HEK293 (cell line): Measurements from ENCODE around the gene NOPCHAP1.

Experiments
- FEZF1 ChIP-seq: fragments of 450-650 bp; formaldehyde crosslinking; IDR thresholded peaks from 2 replicates; pipeline ENCODE4 v1.5.1; 2016; ENCODE audit warnings: missing biosample characterization, missing genetic modification characterization
- HOXC10 ChIP-seq: sonication (generic); formaldehyde crosslinking; IDR thresholded peaks from 2 replicates; pipeline ENCODE4 v1.8.1; 2023; ENCODE audit warnings: mild to moderate bottlenecking, missing genetic modification reagents
- KLF7 ChIP-seq: fragments of 450-650 bp; formaldehyde crosslinking; IDR thresholded peaks from 2 replicates; pipeline ENCODE4 v1.5.1; 2016; ENCODE audit warnings: missing biosample characterization, missing genetic modification characterization, borderline replicate concordance
- YY1 ChIP-seq: fragments of 450-650 bp; formaldehyde crosslinking; IDR thresholded peaks from 2 replicates; pipeline ENCODE4 v1.5.1; 2018; ENCODE audit warnings: missing biosample characterization, missing genetic modification characterization
- ZBTB48 ChIP-seq: fragments of 450-650 bp; formaldehyde crosslinking; IDR thresholded peaks from 2 replicates; pipeline ENCODE4 v1.5.1; 2016; ENCODE audit warnings: missing biosample characterization, missing genetic modification characterization
- ZEB2 ChIP-seq: fragments of 450-650 bp; formaldehyde crosslinking; IDR thresholded peaks from 2 replicates; pipeline ENCODE4 v1.5.1; 2016; ENCODE audit warnings: missing biosample characterization, missing genetic modification characterization
- ZFP41 ChIP-seq: fragments of 450-650 bp; formaldehyde crosslinking; IDR thresholded peaks from 2 replicates; pipeline ENCODE4 v1.5.1; 2016; ENCODE audit warnings: missing biosample characterization, missing genetic modification characterization, borderline replicate concordance
- ZNF133 ChIP-seq: fragments of 450-650 bp; formaldehyde crosslinking; IDR thresholded peaks from 2 replicates; pipeline ENCODE4 v1.5.1; 2016; ENCODE audit warnings: missing biosample characterization, missing genetic modification characterization
- ZNF184 ChIP-seq: fragments of 450-650 bp; IDR thresholded peaks from 2 replicates; pipeline ENCODE4 v1.5.1; 2018; ENCODE audit warnings: missing biosample characterization, mild to moderate bottlenecking, missing genetic modification characterization
- ZNF354C ChIP-seq: fragments of 450-650 bp; formaldehyde crosslinking; IDR thresholded peaks from 2 replicates; pipeline ENCODE4 v1.5.1; 2016; ENCODE audit warnings: missing biosample characterization, missing genetic modification characterization, low read depth, borderline replicate concordance
- ZNF510 ChIP-seq: fragments of 450-650 bp; formaldehyde crosslinking; IDR thresholded peaks from 2 replicates; pipeline ENCODE4 v1.5.1; 2018; ENCODE audit warnings: mild to moderate bottlenecking, missing genetic modification characterization, missing biosample characterization; ENCODE audit not compliant: insufficient replicate concordance
- ZNF623 ChIP-seq: fragments of 450-650 bp; formaldehyde crosslinking; IDR thresholded peaks from 2 replicates; pipeline ENCODE4 v1.5.1; 2016; ENCODE audit warnings: missing biosample characterization, missing genetic modification characterization
- ZNF660 ChIP-seq: fragments of 450-650 bp; IDR thresholded peaks from 2 replicates; pipeline ENCODE4 v1.5.1; 2018; ENCODE audit warnings: missing biosample characterization, mild to moderate bottlenecking, missing genetic modification characterization
- ZNF791 ChIP-seq: fragments of 450-650 bp; formaldehyde crosslinking; IDR thresholded peaks from 2 replicates; pipeline ENCODE4 v1.5.1; 2016; ENCODE audit warnings: missing biosample characterization, missing genetic modification characterization
- ZNF792 ChIP-seq: fragments of 450-650 bp; formaldehyde crosslinking; IDR thresholded peaks from 2 replicates; pipeline ENCODE4 v1.5.1; 2016; ENCODE audit warnings: missing biosample characterization, missing genetic modification characterization
- TF ChIP-seq, protein P1 (sequence below): fragments of 450-650 bp; formaldehyde crosslinking; IDR thresholded peaks from 2 replicates; pipeline ENCODE4 v1.5.1; 2017; ENCODE audit warnings: missing biosample characterization, missing genetic modification characterization
- TF ChIP-seq, protein P2 (sequence below): fragments of 450-650 bp; formaldehyde crosslinking; IDR thresholded peaks from 2 replicates; pipeline ENCODE4 v1.5.1; 2016; ENCODE audit warnings: missing biosample characterization, missing genetic modification characterization, borderline replicate concordance
- TF ChIP-seq, protein P3 (sequence below): fragments of 450-650 bp; formaldehyde crosslinking; IDR thresholded peaks from 2 replicates; pipeline ENCODE4 v1.5.1; 2017; ENCODE audit warnings: missing biosample characterization, mild to moderate bottlenecking, missing genetic modification characterization, moderate library complexity
- TF ChIP-seq, protein P4 (sequence below): fragments of 450-650 bp; formaldehyde crosslinking; IDR thresholded peaks from 2 replicates; pipeline ENCODE4 v1.5.1; 2016; ENCODE audit warnings: missing biosample characterization, missing genetic modification characterization
- TF ChIP-seq, protein P5 (sequence below): fragments of 450-650 bp; formaldehyde crosslinking; IDR thresholded peaks from 2 replicates; pipeline ENCODE4 v1.5.1; 2016; ENCODE audit warnings: missing biosample characterization, missing genetic modification characterization
- TF ChIP-seq, protein P6 (sequence below): fragments of 450-650 bp; formaldehyde crosslinking; IDR thresholded peaks from 2 replicates; pipeline ENCODE4 v1.5.1; 2016; ENCODE audit warnings: missing biosample characterization, missing genetic modification characterization

Gene NOPCHAP1

DNA sequence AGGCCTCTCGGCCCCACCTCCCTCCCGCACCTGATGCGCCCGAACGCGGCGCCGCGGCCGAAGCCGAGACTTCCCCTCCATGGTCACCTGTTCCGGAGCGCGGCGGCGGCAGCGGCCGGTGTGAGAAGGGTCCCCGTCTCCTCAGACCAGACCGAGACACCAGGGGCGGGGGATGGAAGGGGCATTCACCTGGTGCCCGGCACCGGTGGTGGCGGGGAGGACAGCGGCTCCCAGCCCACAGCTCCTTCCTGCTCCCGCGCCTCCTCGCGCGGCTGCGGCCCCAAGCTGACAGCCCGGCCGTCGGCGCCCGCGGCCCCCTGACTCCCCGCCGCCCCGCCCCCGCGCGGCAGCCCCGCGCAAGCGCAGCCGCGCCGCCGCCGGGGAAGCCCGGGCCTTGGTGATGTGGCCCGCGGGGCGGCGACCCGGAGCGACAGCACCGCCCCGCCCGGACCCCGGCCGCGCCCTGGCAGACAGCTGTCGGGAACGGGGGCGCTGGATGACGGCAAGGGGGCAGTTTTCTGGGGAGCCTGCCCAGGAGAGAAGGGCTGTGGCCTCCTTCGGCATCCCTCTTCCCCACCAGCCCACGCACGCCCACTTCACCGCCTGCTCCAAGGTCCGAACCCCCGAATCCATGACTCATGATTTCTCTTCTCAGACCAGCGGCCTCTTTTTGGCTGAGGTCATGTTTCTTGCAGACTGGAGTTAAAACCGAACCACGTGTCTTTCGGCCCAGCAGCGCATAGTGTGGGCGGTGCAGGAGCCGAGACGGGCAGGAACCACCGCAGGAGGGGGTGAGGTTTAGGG is 27.9 kb upstream of the NOPCHAP1 start, which contains the start of gene SLC41A2 (continued):
- TF ChIP-seq, protein P1, sequence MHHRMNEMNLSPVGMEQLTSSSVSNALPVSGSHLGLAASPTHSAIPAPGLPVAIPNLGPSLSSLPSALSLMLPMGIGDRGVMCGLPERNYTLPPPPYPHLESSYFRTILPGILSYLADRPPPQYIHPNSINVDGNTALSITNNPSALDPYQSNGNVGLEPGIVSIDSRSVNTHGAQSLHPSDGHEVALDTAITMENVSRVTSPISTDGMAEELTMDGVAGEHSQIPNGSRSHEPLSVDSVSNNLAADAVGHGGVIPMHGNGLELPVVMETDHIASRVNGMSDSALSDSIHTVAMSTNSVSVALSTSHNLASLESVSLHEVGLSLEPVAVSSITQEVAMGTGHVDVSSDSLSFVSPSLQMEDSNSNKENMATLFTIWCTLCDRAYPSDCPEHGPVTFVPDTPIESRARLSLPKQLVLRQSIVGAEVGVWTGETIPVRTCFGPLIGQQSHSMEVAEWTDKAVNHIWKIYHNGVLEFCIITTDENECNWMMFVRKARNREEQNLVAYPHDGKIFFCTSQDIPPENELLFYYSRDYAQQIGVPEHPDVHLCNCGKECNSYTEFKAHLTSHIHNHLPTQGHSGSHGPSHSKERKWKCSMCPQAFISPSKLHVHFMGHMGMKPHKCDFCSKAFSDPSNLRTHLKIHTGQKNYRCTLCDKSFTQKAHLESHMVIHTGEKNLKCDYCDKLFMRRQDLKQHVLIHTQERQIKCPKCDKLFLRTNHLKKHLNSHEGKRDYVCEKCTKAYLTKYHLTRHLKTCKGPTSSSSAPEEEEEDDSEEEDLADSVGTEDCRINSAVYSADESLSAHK (tag by site-specific recombination) = no peak
- TF ChIP-seq, protein P2, sequence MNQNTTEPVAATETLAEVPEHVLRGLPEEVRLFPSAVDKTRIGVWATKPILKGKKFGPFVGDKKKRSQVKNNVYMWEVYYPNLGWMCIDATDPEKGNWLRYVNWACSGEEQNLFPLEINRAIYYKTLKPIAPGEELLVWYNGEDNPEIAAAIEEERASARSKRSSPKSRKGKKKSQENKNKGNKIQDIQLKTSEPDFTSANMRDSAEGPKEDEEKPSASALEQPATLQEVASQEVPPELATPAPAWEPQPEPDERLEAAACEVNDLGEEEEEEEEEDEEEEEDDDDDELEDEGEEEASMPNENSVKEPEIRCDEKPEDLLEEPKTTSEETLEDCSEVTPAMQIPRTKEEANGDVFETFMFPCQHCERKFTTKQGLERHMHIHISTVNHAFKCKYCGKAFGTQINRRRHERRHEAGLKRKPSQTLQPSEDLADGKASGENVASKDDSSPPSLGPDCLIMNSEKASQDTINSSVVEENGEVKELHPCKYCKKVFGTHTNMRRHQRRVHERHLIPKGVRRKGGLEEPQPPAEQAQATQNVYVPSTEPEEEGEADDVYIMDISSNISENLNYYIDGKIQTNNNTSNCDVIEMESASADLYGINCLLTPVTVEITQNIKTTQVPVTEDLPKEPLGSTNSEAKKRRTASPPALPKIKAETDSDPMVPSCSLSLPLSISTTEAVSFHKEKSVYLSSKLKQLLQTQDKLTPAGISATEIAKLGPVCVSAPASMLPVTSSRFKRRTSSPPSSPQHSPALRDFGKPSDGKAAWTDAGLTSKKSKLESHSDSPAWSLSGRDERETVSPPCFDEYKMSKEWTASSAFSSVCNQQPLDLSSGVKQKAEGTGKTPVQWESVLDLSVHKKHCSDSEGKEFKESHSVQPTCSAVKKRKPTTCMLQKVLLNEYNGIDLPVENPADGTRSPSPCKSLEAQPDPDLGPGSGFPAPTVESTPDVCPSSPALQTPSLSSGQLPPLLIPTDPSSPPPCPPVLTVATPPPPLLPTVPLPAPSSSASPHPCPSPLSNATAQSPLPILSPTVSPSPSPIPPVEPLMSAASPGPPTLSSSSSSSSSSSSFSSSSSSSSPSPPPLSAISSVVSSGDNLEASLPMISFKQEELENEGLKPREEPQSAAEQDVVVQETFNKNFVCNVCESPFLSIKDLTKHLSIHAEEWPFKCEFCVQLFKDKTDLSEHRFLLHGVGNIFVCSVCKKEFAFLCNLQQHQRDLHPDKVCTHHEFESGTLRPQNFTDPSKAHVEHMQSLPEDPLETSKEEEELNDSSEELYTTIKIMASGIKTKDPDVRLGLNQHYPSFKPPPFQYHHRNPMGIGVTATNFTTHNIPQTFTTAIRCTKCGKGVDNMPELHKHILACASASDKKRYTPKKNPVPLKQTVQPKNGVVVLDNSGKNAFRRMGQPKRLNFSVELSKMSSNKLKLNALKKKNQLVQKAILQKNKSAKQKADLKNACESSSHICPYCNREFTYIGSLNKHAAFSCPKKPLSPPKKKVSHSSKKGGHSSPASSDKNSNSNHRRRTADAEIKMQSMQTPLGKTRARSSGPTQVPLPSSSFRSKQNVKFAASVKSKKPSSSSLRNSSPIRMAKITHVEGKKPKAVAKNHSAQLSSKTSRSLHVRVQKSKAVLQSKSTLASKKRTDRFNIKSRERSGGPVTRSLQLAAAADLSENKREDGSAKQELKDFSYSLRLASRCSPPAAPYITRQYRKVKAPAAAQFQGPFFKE (tag by site-specific recombination) = no peak
- TF ChIP-seq KLF7 (tag by site-specific recombination) = peak; percentile 89; the same call in 1 of the 2 replicates
- TF ChIP-seq, protein P3, sequence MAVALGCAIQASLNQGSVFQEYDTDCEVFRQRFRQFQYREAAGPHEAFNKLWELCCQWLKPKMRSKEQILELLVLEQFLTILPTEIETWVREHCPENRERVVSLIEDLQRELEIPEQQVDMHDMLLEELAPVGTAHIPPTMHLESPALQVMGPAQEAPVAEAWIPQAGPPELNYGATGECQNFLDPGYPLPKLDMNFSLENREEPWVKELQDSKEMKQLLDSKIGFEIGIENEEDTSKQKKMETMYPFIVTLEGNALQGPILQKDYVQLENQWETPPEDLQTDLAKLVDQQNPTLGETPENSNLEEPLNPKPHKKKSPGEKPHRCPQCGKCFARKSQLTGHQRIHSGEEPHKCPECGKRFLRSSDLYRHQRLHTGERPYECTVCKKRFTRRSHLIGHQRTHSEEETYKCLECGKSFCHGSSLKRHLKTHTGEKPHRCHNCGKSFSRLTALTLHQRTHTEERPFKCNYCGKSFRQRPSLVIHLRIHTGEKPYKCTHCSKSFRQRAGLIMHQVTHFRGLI (tag by site-specific recombination) = peak; percentile 48
- TF ChIP-seq, protein P4, sequence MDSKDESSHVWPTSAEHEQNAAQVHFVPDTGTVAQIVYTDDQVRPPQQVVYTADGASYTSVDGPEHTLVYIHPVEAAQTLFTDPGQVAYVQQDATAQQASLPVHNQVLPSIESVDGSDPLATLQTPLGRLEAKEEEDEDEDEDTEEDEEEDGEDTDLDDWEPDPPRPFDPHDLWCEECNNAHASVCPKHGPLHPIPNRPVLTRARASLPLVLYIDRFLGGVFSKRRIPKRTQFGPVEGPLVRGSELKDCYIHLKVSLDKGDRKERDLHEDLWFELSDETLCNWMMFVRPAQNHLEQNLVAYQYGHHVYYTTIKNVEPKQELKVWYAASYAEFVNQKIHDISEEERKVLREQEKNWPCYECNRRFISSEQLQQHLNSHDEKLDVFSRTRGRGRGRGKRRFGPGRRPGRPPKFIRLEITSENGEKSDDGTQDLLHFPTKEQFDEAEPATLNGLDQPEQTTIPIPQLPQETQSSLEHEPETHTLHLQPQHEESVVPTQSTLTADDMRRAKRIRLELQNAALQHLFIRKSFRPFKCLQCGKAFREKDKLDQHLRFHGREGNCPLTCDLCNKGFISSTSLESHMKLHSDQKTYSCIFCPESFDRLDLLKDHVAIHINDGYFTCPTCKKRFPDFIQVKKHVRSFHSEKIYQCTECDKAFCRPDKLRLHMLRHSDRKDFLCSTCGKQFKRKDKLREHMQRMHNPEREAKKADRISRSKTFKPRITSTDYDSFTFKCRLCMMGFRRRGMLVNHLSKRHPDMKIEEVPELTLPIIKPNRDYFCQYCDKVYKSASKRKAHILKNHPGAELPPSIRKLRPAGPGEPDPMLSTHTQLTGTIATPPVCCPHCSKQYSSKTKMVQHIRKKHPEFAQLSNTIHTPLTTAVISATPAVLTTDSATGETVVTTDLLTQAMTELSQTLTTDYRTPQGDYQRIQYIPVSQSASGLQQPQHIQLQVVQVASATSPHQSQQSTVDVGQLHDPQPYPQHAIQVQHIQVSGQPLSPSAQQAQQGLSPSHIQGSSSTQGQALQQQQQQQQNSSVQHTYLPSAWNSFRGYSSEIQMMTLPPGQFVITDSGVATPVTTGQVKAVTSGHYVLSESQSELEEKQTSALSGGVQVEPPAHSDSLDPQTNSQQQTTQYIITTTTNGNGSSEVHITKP (tag by site-specific recombination) = peak; percentile 98
- peak; percentile 98 for TF ChIP-seq ZEB2
- no peak for TF ChIP-seq ZNF133 (tag by site-specific recombination)
- TF ChIP-seq HOXC10 (CRISPR knock-in tag) = no peak
- TF ChIP-seq, protein P5, sequence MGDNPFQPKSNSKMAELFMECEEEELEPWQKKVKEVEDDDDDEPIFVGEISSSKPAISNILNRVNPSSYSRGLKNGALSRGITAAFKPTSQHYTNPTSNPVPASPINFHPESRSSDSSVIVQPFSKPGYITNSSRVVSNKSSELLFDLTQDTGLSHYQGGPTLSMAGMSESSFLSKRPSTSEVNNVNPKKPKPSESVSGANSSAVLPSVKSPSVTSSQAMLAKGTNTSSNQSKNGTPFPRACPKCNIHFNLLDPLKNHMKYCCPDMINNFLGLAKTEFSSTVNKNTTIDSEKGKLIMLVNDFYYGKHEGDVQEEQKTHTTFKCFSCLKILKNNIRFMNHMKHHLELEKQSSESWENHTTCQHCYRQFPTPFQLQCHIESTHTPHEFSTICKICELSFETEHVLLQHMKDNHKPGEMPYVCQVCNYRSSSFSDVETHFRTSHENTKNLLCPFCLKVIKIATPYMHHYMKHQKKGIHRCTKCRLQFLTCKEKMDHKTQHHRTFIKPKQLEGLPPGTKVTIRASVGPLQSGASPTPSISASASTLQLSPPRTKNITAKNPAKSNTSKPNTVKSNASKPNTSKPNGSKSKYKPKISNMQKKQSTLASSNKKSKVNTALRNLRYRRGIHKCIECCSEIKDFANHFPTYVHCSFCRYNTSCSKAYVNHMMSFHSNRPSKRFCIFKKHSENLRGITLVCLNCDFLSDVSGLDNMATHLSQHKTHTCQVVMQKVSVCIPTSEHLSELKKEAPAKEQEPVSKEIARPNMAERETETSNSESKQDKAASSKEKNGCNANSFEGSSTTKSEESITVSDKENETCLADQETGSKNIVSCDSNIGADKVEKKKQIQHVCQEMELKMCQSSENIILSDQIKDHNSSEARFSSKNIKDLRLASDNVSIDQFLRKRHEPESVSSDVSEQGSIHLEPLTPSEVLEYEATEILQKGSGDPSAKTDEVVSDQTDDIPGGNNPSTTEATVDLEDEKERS = no peak
- 0 out of 2 replicates have a peak, but pooled peaks have one; percentile 52 for TF ChIP-seq ZNF184 (tag by site-specific recombination)
- no peak for TF ChIP-seq ZNF623 (tag by site-specific recombination)
- TF ChIP-seq FEZF1 (tag by site-specific recombination) = 0 out of 2 replicates have a peak, but pooled peaks have one; percentile 33
- peak; percentile 72 for TF ChIP-seq ZNF660 (tag by site-specific recombination)
- TF ChIP-seq, protein P6, sequence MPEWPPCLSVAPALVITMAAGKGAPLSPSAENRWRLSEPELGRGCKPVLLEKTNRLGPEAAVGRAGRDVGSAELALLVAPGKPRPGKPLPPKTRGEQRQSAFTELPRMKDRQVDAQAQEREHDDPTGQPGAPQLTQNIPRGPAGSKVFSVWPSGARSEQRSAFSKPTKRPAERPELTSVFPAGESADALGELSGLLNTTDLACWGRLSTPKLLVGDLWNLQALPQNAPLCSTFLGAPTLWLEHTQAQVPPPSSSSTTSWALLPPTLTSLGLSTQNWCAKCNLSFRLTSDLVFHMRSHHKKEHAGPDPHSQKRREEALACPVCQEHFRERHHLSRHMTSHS (tag by site-specific recombination) = no peak
- TF ChIP-seq ZNF354C (tag by site-specific recombination) = no peak
- TF ChIP-seq ZFP41 (tag by site-specific recombination) = no peak
- no peak; the same call in 1 of the 2 replicates for TF ChIP-seq YY1
- no peak for TF ChIP-seq ZNF791 (tag by site-specific recombination)
- TF ChIP-seq ZNF510 (tag by site-specific recombination) = no peak
- TF ChIP-seq ZBTB48 = no peak
- TF ChIP-seq ZNF792 = no peak
